Measurements from ENCODE around the gene MAGEB18. TPM values are rescaled to one million over a fixed set of nuclear protein-coding genes. Genes with fewer than 3 reads are reported as not detected.

MAGEB18 gene
- total RNA-seq, 1 experiment from 2014 or later = not detected

GRCh38 chrX:26109142-26109541 is 29.0 kb upstream of the MAGEB18 start (continued):
- TF ChIP-seq, protein P1, sequence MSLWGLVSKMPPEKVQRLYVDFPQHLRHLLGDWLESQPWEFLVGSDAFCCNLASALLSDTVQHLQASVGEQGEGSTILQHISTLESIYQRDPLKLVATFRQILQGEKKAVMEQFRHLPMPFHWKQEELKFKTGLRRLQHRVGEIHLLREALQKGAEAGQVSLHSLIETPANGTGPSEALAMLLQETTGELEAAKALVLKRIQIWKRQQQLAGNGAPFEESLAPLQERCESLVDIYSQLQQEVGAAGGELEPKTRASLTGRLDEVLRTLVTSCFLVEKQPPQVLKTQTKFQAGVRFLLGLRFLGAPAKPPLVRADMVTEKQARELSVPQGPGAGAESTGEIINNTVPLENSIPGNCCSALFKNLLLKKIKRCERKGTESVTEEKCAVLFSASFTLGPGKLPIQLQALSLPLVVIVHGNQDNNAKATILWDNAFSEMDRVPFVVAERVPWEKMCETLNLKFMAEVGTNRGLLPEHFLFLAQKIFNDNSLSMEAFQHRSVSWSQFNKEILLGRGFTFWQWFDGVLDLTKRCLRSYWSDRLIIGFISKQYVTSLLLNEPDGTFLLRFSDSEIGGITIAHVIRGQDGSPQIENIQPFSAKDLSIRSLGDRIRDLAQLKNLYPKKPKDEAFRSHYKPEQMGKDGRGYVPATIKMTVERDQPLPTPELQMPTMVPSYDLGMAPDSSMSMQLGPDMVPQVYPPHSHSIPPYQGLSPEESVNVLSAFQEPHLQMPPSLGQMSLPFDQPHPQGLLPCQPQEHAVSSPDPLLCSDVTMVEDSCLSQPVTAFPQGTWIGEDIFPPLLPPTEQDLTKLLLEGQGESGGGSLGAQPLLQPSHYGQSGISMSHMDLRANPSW (CRISPR knock-in tag; conservative IDR thresholded peaks at IDR 0.05; ENCODE audit: low read depth) = no peak
- TF ChIP-seq USF1 (CRISPR knock-in tag; IDR thresholded peaks at IDR 0.05) = no peak
- TF ChIP-seq, protein P2, sequence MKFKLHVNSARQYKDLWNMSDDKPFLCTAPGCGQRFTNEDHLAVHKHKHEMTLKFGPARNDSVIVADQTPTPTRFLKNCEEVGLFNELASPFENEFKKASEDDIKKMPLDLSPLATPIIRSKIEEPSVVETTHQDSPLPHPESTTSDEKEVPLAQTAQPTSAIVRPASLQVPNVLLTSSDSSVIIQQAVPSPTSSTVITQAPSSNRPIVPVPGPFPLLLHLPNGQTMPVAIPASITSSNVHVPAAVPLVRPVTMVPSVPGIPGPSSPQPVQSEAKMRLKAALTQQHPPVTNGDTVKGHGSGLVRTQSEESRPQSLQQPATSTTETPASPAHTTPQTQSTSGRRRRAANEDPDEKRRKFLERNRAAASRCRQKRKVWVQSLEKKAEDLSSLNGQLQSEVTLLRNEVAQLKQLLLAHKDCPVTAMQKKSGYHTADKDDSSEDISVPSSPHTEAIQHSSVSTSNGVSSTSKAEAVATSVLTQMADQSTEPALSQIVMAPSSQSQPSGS (CRISPR knock-in tag; IDR thresholded peaks at IDR 0.05; ENCODE audit: borderline replicate concordance, low read depth) = no peak
- TF ChIP-seq IRF1 (CRISPR knock-in tag; IDR thresholded peaks at IDR 0.05) = no peak
- no peak for TF ChIP-seq ZNF671 (CRISPR knock-in tag; IDR thresholded peaks at IDR 0.05)
- TF ChIP-seq ZNF532 (CRISPR knock-in tag; IDR thresholded peaks at IDR 0.05; ENCODE audit: borderline replicate concordance) = no peak
- TF ChIP-seq ZNF396 (CRISPR knock-in tag; IDR thresholded peaks at IDR 0.05; ENCODE audit: borderline replicate concordance) = no peak
- no peak for TF ChIP-seq PRRX2 (CRISPR knock-in tag; IDR thresholded peaks at IDR 0.05)
- TF ChIP-seq SP1 (CRISPR knock-in tag; conservative IDR thresholded peaks at IDR 0.05) = no peak
- no peak for TF ChIP-seq TEAD4 (CRISPR knock-in tag; IDR thresholded peaks at IDR 0.05)
- no peak for TF ChIP-seq SMAD3 (CRISPR knock-in tag; IDR thresholded peaks at IDR 0.05; ENCODE audit: borderline replicate concordance)
- TF ChIP-seq SMAD4 (CRISPR knock-in tag; IDR thresholded peaks at IDR 0.05) = no peak
- TF ChIP-seq NR3C1 (CRISPR knock-in tag; conservative IDR thresholded peaks at IDR 0.05; ENCODE audit: low read depth) = no peak
- TF ChIP-seq, protein P3, sequence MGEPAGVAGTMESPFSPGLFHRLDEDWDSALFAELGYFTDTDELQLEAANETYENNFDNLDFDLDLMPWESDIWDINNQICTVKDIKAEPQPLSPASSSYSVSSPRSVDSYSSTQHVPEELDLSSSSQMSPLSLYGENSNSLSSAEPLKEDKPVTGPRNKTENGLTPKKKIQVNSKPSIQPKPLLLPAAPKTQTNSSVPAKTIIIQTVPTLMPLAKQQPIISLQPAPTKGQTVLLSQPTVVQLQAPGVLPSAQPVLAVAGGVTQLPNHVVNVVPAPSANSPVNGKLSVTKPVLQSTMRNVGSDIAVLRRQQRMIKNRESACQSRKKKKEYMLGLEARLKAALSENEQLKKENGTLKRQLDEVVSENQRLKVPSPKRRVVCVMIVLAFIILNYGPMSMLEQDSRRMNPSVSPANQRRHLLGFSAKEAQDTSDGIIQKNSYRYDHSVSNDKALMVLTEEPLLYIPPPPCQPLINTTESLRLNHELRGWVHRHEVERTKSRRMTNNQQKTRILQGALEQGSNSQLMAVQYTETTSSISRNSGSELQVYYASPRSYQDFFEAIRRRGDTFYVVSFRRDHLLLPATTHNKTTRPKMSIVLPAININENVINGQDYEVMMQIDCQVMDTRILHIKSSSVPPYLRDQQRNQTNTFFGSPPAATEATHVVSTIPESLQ (CRISPR knock-in tag; IDR thresholded peaks at IDR 0.05) = no peak
- TF ChIP-seq ZNF317 (CRISPR knock-in tag; IDR thresholded peaks at IDR 0.05; ENCODE audit: borderline replicate concordance, low read depth) = no peak

GRCh38 chrX:26146024-26146423 is 7.9 kb downstream of the MAGEB18 start:
- no peaks in the 10 kb centered on the region for H3K36me3 Mint-ChIP-seq
- ChIA-PET POLR2A (no interaction called here), CTCF (no interaction called here)
- H3K27ac Mint-ChIP-seq = no peak overlapping the region
- no peaks in the 10 kb centered on the region for H3K27me3 Mint-ChIP-seq (ENCODE audit: low read depth)
- H3K4me1 Mint-ChIP-seq = no peaks in the 10 kb centered on the region
- DNase-seq (ENCODE audit: low spot score) (no peak), ATAC-seq (no peak)
- no peaks in the 10 kb centered on the region for H3K9me3 Mint-ChIP-seq
- H3K4me3 Mint-ChIP-seq = no peak overlapping the region
- no peak for TF ChIP-seq NFATC4 (CRISPR knock-in tag; IDR thresholded peaks at IDR 0.05)
- no peak for TF ChIP-seq CTCF (IDR thresholded peaks at IDR 0.05)
- no peak for TF ChIP-seq GTF2I (CRISPR knock-in tag; conservative IDR thresholded peaks at IDR 0.05)
- TF ChIP-seq TEAD4 (CRISPR knock-in tag; IDR thresholded peaks at IDR 0.05) = no peak
- no peak for TF ChIP-seq OVOL2 (CRISPR knock-in tag; IDR thresholded peaks at IDR 0.05; ENCODE audit: borderline replicate concordance)
- no peak for TF ChIP-seq SP1 (CRISPR knock-in tag; conservative IDR thresholded peaks at IDR 0.05)
- TF ChIP-seq IRF1 (CRISPR knock-in tag; IDR thresholded peaks at IDR 0.05) = no peak
- TF ChIP-seq NFE2L1 (CRISPR knock-in tag; IDR thresholded peaks at IDR 0.05) = no peak
- TF ChIP-seq, protein P2 (CRISPR knock-in tag; IDR thresholded peaks at IDR 0.05; ENCODE audit: borderline replicate concordance, low read depth) = no peak
